Fibroblast of lung (primary cell): ENCODE data around the gene RANBP10.

Experiments used
- EZH2 ChIP-seq: IDR thresholded peaks from 2 replicates; pipeline ENCODE4 v1.5.1; 2012; ENCODE audit warnings: low read length, control low read depth, mild to moderate bottlenecking; ENCODE audit errors: missing control alignments
- TF ChIP-seq, protein P1 (sequence below), 2 donors: IDR thresholded peaks in 1 of 2; conservative IDR thresholded peaks in 1 of 2; 1 replicate in 1 of 2; 2 replicates in 1 of 2; pipeline ENCODE4 v1.5.1; 2011 to 2012; ENCODE audit warnings: low read length in 2 of 2, control low read depth in 1 of 2, inconsistent platforms in 1 of 2, low read depth in 1 of 2, mild to moderate bottlenecking in 1 of 2

DNA sequence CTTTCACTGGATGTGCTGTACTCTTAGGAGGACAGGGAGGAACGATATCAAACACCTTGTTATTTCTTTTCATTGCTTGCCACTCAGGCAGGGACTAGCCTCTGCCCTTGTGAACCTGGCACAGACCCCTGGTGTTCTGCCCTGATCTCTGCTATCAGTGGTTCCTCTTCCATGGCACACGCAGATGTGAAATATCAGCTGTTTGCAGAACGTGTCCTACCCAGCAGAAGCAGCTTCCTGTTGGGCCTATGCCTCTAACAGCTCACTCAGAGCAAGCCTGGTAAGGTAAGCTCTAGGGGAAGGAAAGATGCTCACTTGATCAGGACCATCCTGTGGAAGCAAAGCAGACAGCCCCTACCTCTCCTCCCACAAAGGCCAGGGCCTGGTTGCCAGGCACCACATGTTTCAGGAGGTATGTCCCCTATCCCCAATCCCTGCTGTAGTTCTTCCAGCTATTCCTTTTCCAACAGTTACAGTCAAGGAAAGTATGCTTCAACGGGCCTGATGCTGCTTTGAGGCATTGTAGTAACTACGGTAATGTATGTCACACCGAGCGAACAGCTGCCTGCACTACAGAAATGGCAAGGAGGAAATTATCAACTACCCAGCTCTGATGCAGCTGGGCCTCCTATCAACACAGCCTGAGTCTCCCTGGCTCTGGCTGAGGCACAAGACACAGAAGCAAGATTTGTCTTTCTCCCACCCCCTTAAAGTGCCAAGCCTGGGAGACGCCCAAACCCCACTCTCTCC is 46.0 kb downstream of the RANBP10 start:
- no peak for TF ChIP-seq EZH2
- TF ChIP-seq, protein P1, sequence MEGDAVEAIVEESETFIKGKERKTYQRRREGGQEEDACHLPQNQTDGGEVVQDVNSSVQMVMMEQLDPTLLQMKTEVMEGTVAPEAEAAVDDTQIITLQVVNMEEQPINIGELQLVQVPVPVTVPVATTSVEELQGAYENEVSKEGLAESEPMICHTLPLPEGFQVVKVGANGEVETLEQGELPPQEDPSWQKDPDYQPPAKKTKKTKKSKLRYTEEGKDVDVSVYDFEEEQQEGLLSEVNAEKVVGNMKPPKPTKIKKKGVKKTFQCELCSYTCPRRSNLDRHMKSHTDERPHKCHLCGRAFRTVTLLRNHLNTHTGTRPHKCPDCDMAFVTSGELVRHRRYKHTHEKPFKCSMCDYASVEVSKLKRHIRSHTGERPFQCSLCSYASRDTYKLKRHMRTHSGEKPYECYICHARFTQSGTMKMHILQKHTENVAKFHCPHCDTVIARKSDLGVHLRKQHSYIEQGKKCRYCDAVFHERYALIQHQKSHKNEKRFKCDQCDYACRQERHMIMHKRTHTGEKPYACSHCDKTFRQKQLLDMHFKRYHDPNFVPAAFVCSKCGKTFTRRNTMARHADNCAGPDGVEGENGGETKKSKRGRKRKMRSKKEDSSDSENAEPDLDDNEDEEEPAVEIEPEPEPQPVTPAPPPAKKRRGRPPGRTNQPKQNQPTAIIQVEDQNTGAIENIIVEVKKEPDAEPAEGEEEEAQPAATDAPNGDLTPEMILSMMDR (conservative IDR thresholded peaks at IDR 0.05 in 1 of 2, IDR thresholded peaks at IDR 0.05 in 1 of 2; ENCODE audit: low read depth in 1 of 2, low read length in 2 of 2): no peak
